HCT116 (cell line): ENCODE results near the gene SMYD4.

Experiments used
- EGR1 ChIP-seq: IDR thresholded peaks from 2 replicates; pipeline ENCODE4 v1.6.1; 2012; ENCODE audit warnings: low read depth
- ELF1 ChIP-seq: IDR thresholded peaks from 2 replicates; pipeline ENCODE4 v1.6.1; 2012; ENCODE audit warnings: low read depth, borderline replicate concordance
- EZH2phosphoT487 ChIP-seq: fragments of 200-600 bp; IDR thresholded peaks from 2 replicates; pipeline ENCODE4 v1.6.1; 2018; ENCODE audit warnings: antibody characterized with exemption, borderline replicate concordance
- JUND ChIP-seq: IDR thresholded peaks from 2 replicates; pipeline ENCODE4 v1.6.1; 2012
- POLR2A ChIP-seq: IDR thresholded peaks from 2 replicates; pipeline ENCODE4 v1.7.0; 2011; ENCODE audit warnings: borderline replicate concordance; ENCODE audit not compliant: insufficient read depth, insufficient read length; ENCODE audit errors: extremely low read depth
- YY1 ChIP-seq: IDR thresholded peaks from 2 replicates; pipeline ENCODE4 v1.6.1; 2011; ENCODE audit warnings: low read length, low read depth, moderate library complexity, mild to moderate bottlenecking; ENCODE audit not compliant: insufficient replicate concordance; ENCODE audit errors: extremely low read depth
- TF ChIP-seq, protein P1 (sequence below), 3 experiments: fragments of 200-600 bp in 1 of 3; sonication (generic) in 1 of 3; IDR thresholded peaks in 2 of 3; conservative IDR thresholded peaks in 1 of 3; 2 replicates each; pipeline ENCODE4 v1.5.1; 2012 to 2017; ENCODE audit warnings: low read depth in 2 of 3, low read length in 2 of 3, antibody characterized with exemption in 1 of 3, borderline replicate concordance in 1 of 3, control low read depth in 1 of 3, mild to moderate bottlenecking in 1 of 3, mixed read lengths in 1 of 3, mixed run types in 1 of 3, moderate library complexity in 1 of 3; ENCODE audit not compliant: insufficient read depth in 1 of 3

DNA sequence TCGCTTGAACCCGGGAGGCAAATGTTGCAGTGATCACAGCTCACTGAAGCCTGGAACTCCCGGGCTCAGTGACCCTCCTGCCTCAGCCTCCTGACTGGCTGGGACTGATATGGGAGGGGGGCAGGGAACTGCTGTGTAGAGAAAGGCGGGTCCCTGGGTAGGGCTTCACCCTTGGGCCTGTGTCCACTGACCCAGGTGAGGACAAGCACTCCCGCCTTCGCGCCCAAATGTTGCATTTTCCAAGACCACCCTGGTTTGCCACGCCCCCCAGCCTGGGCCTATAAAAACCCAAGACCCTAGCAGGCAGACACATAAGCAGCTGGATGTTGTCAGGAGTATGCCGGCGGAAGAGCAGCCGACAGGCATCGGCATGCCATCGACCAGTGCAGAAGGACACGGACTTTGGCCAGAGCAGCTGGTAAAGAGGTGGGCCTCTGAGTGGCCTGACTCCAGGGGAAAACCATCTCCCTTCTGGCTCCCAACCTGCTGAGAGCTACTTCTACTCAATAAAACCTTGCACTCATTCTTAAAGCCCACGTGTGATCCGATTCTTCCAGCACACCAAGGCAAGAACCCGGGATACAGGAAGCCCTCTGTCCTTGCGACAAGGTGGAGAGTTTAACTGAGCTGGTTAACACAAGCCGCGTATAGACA is 19.1 kb downstream of the SMYD4 start:
- no peak for TF ChIP-seq YY1
- TF ChIP-seq, protein P1, sequence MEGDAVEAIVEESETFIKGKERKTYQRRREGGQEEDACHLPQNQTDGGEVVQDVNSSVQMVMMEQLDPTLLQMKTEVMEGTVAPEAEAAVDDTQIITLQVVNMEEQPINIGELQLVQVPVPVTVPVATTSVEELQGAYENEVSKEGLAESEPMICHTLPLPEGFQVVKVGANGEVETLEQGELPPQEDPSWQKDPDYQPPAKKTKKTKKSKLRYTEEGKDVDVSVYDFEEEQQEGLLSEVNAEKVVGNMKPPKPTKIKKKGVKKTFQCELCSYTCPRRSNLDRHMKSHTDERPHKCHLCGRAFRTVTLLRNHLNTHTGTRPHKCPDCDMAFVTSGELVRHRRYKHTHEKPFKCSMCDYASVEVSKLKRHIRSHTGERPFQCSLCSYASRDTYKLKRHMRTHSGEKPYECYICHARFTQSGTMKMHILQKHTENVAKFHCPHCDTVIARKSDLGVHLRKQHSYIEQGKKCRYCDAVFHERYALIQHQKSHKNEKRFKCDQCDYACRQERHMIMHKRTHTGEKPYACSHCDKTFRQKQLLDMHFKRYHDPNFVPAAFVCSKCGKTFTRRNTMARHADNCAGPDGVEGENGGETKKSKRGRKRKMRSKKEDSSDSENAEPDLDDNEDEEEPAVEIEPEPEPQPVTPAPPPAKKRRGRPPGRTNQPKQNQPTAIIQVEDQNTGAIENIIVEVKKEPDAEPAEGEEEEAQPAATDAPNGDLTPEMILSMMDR (IDR thresholded peaks at IDR 0.05 in 2 of 3, conservative IDR thresholded peaks at IDR 0.05 in 1 of 3; ENCODE audit: borderline replicate concordance in 1 of 3, insufficient read depth in 1 of 3, low read depth in 2 of 3, low read length in 2 of 3) = no peak
- TF ChIP-seq EZH2phosphoT487 = no peak
- no peak for TF ChIP-seq ELF1
- no peak for TF ChIP-seq POLR2A
- no peak for TF ChIP-seq EGR1
- TF ChIP-seq JUND = no peak
